NCI-H526 (cell line): ENCODE data around the gene EMILIN3.

Experiments used
- DNase-seq, 2 experiments: peaks; one replicate each; lab custom pipeline; 2025; lab: John Stamatoyannopoulos, UW

The EMILIN3 gene

GRCh38 chr20:41392295-41392694 lies 25.7 kb upstream of the EMILIN3 start:
- DNase-seq: no peak

GRCh38 chr20:41391587-41392001 lies 25.0 kb upstream of the EMILIN3 start:
- DNase-seq: no peak

- no peak for DNase-seq
These were observed 24.3 kb upstream of the EMILIN3 start for GRCh38 chr20:41390889-41391288.

- DNase-seq: peak; percentile 26 to 33
These were observed 20.8 kb upstream of the EMILIN3 start for GRCh38 chr20:41387444-41387851.

- DNase-seq: peak in 1 of 2 experiments; percentile 21
These were observed 20.1 kb upstream of the EMILIN3 start for GRCh38 chr20:41386502-41387427.

GRCh38 chr20:41382791-41383305 lies 16.2 kb upstream of the EMILIN3 start:
- DNase-seq: no peak

- DNase-seq: no peak
These were observed 14.1 kb upstream of the EMILIN3 start for GRCh38 chr20:41380551-41381193.

- no peak for DNase-seq
These were observed 12.9 kb upstream of the EMILIN3 start for GRCh38 chr20:41379551-41379950.

GRCh38 chr20:41377275-41377674 lies 10.7 kb upstream of the EMILIN3 start:
- DNase-seq: no peak

GRCh38 chr20:41376349-41376748 lies 9.7 kb upstream of the EMILIN3 start:
- no peak for DNase-seq

GRCh38 chr20:41375846-41376245 lies 9.2 kb upstream of the EMILIN3 start:
- no peak for DNase-seq

- DNase-seq: no peak
These were observed 7.6 kb upstream of the EMILIN3 start for GRCh38 chr20:41373931-41374920.

- DNase-seq: no peak
These were observed 6.7 kb upstream of the EMILIN3 start for GRCh38 chr20:41373251-41373783.

- peak; percentile 91 to 94 for DNase-seq
These were observed 4.8 kb upstream of the EMILIN3 start for GRCh38 chr20:41371371-41371770.

- peak in 1 of 2 experiments; percentile 38 for DNase-seq
These were observed 3.6 kb upstream of the EMILIN3 start for GRCh38 chr20:41370176-41370575.

- DNase-seq: no peak
These were observed 3.1 kb upstream of the EMILIN3 start for GRCh38 chr20:41369673-41370072.

GRCh38 chr20:41367956-41368355 lies 1.3 kb upstream of the EMILIN3 start:
- no peak for DNase-seq

GRCh38 chr20:41367393-41367695 lies 726 bp upstream of the EMILIN3 start:
- no peak for DNase-seq

- DNase-seq: peak in 1 of 2 experiments; percentile 76
These were observed 657 bp downstream of the EMILIN3 start for GRCh38 chr20:41365777-41366545.

- DNase-seq: no peak
These were observed 1.5 kb downstream of the EMILIN3 start for GRCh38 chr20:41364967-41365765.
